ENCODE data around the gene LRRC27.

LRRC27 gene

GRCh38 chr10:132390921-132391675, 59.1 kb downstream of the LRRC27 start:
- H3K27me3 ChIP-seq (ENCODE audit: insufficient read depth, poor library complexity, severe bottlenecking) = no peaks in the 10 kb centered on the region
- TF ChIP-seq GABPA (IDR thresholded peaks at IDR 0.05; ENCODE audit: low read depth) (no peak), POLR2AphosphoS5 (IDR thresholded peaks at IDR 0.05; ENCODE audit: low read depth) (no peak), CTCF (IDR thresholded peaks at IDR 0.05; ENCODE audit: insufficient read depth, low read length) (no peak), REST (IDR thresholded peaks at IDR 0.05; ENCODE audit: insufficient replicate concordance, low read depth) (no peak), SPI1 (IDR thresholded peaks at IDR 0.05; ENCODE audit: borderline replicate concordance, low read depth) (no peak)
- H3K27ac ChIP-seq (replicated peaks) = no peak overlapping the region
- no peak overlapping the region for H3K4me3 ChIP-seq (replicated peaks; ENCODE audit: insufficient read depth, low read length)
- DNase-seq (ENCODE audit: low read depth in 1 of 2, low spot score in 1 of 2) = no peak

- DNase-seq (ENCODE audit: low read depth in 1 of 2, low spot score in 1 of 2) = no peak
- no peaks in the 10 kb centered on the region for H3K27me3 ChIP-seq (ENCODE audit: insufficient read depth, poor library complexity, severe bottlenecking)
- TF ChIP-seq SPI1 (IDR thresholded peaks at IDR 0.05; ENCODE audit: borderline replicate concordance, low read depth) (no peak), POLR2AphosphoS5 (IDR thresholded peaks at IDR 0.05; ENCODE audit: low read depth) (no peak), CTCF (IDR thresholded peaks at IDR 0.05; ENCODE audit: insufficient read depth, low read length) (no peak), REST (IDR thresholded peaks at IDR 0.05; ENCODE audit: insufficient replicate concordance, low read depth) (no peak)
- no peak overlapping the region for H3K4me3 ChIP-seq (replicated peaks; ENCODE audit: insufficient read depth, low read length)
- H3K27ac ChIP-seq (replicated peaks) = no peak overlapping the region
Observed at GRCh38 chr10:132391676-132392020, 59.7 kb downstream of the LRRC27 start.

- no peaks in the 10 kb centered on the region for H3K27me3 ChIP-seq (ENCODE audit: insufficient read depth, poor library complexity, severe bottlenecking)
- H3K27ac ChIP-seq (replicated peaks) = no peak overlapping the region
- no peak for TF ChIP-seq GABPA (IDR thresholded peaks at IDR 0.05; ENCODE audit: low read depth)
- no peak for TF ChIP-seq REST (IDR thresholded peaks at IDR 0.05; ENCODE audit: insufficient replicate concordance, low read depth)
- no peak for TF ChIP-seq SPI1 (IDR thresholded peaks at IDR 0.05; ENCODE audit: borderline replicate concordance, low read depth)
- no peak for TF ChIP-seq CTCF (IDR thresholded peaks at IDR 0.05; ENCODE audit: insufficient read depth, low read length)
- no peak for TF ChIP-seq POLR2AphosphoS5 (IDR thresholded peaks at IDR 0.05; ENCODE audit: low read depth)
- no peak overlapping the region for H3K4me3 ChIP-seq (replicated peaks; ENCODE audit: insufficient read depth, low read length)
- DNase-seq (ENCODE audit: low read depth in 1 of 2, low spot score in 1 of 2) = no peak
Observed at GRCh38 chr10:132392184-132392800, 60.3 kb downstream of the LRRC27 start.

Data from HL-60 (cell line).